GM12891 (cell line): ENCODE measurements around the gene TACC2.

Source experiments
- POLR2A ChIP-seq: IDR thresholded peaks from 2 replicates; pipeline ENCODE4 v1.6.1; 2011; ENCODE audit warnings: low read depth, low read length, control low read depth
- POLR2AphosphoS5 ChIP-seq: IDR thresholded peaks from 2 replicates; pipeline ENCODE4 v1.6.1; 2011; ENCODE audit warnings: low read depth, low read length, control low read depth
- SPI1 ChIP-seq: IDR thresholded peaks from 2 replicates; pipeline ENCODE4 v1.6.1; 2011; ENCODE audit warnings: low read depth, low read length, control low read depth

- TF ChIP-seq POLR2A (no peak), POLR2AphosphoS5 (no peak), SPI1 (no peak)
These were observed 201.4 kb downstream of the TACC2 start for GRCh38 chr10:122190176-122190943.
